CD4-positive, alpha-beta T cell treated with Interleukin-15 for 4 hours (primary cell): ENCODE measurements around the gene AKR7A2.
"Not testable (repeated sequence)": the region's sequence is repeated elsewhere in the genome, so short reads cannot be mapped to it uniquely, and the experiment has no call there.

Experiments
- DNase-seq: peaks from one replicate; pipeline ENCODE4 v3.0.0-alpha.2; 2020; ENCODE audit warnings: low spot score

AKR7A2 gene

GRCh38 chr1:19306941-19307340, 5.0 kb downstream of the AKR7A2 start:
- no peak for DNase-seq

GRCh38 chr1:19305880-19306279, 6.1 kb downstream of the AKR7A2 start:
- no peak for DNase-seq

DNA sequence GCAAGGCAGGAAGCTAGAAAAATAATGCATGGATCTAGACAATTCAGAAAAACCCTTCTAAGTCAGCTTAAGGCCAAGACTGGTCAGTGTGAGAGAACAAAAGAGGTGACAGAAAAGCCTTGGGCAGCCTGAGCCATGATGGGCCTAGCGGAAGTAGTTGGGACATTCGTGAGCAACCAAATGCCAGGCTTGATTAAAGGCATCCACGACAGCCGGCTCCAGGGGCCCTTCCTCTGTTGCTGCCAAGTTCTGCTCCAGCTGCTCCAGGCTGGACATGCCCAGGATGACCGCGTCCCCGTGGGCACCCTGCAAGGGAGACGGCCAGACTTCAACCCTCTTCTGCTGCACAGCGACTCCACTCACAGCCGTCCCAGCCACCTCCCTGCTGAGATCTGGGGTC, 7.9 kb downstream of the AKR7A2 start:
- not testable (repeated sequence) for DNase-seq

- no peak for DNase-seq
Observed at GRCh38 chr1:19300211-19300610, 11.7 kb downstream of the AKR7A2 start.

DNA sequence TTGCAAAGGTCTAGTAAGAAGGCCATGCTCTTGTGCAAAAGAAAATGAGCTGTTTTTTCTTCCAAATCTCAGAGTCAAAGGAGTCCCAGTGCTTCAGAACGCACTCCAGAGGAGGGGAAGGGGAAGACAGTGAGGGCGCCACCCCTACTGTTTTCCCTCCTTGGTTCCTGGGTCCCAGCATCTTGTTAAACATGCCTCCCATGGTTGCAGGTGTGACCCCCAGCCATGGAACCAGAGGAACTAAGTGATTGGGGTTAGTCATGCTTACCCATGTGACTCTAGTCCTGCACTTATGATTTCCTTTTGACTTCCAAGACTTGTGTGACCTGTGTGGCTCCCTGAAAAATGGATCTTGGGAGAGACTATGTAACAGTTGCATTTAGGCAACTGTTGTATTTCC, 17.3 kb downstream of the AKR7A2 start:
- no peak for DNase-seq

GRCh38 chr1:19289244-19289643, 22.7 kb downstream of the AKR7A2 start:
- no peak for DNase-seq

DNA sequence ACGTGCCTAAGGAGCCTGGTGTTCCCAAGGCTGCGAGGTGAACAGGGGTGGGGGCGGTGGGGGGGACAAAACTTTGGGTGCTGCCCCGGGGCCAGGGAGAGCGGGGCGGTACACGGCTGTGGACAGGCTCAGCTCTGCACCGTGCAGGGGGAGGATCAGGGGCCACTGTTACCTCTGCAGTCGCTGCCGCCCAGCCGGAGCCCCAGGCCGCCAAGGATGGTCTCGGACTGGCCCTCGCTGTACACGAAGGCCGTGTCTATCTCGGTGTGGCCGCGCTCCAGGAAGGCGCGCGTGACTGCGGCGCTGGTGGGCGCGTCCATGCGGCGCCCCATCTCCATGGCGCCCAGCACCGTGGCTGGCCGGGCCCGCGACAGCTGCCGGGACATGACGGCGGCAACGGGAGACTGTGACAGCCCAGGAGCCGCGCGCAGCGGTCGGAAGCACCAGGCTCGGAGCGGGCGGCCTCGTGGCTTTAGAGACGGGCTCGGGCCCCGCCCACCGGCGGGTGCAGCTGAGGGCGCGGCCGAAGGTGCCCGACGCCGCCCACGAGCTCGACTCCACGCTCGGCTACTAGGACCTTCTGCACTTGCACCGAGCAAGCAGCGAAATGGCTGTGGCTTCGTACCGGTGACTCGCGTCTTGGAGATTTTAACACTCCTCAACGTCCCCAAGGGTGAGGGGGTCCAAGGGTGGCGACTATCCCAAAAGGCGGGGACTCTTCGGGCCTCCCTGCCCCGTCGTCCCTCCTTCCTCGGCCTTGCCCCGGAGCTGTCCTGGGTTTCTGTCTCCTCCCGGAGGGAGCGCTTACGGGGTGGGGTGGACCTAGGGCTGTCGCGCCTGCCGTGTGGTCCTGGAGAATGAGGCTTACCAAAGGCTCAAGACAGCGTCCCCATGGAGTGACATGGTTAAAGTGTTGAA, 23.4 kb downstream of the AKR7A2 start, which contains the start of gene AKR7A3:
AKR7A3 (minus strand) TSS at position 447 of the 918 bp plus-strand sequence; CDS start at position 386, 61 bp downstream.
- peak; percentile 49 for DNase-seq

GRCh38 chr1:19287436-19288185, 24.3 kb downstream of the AKR7A2 start:
- no peak for DNase-seq

DNA sequence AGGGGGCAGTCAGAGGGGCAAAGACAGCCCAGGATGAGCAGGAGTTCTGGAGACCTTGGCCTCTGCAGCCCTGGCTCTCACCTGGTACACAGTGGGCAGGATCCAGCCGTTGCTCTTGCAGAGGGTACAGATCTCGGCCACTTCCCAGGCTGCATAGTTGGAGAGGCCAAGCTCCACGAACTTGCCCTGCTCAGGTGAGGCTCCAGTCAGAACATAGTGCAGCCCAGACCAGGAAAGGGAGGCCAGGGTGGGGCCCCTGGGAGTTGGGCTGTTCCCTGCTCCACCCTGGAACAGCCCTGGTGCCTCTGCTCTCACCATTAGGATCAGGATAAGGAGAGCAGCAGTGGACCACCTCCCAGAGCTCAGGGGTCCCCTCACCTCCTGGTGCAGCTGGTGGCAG, 26.1 kb downstream of the AKR7A2 start:
- DNase-seq, result not testable (repeated sequence)

GRCh38 chr1:19285366-19285765, 26.6 kb downstream of the AKR7A2 start:
- not testable (repeated sequence) for DNase-seq

DNA sequence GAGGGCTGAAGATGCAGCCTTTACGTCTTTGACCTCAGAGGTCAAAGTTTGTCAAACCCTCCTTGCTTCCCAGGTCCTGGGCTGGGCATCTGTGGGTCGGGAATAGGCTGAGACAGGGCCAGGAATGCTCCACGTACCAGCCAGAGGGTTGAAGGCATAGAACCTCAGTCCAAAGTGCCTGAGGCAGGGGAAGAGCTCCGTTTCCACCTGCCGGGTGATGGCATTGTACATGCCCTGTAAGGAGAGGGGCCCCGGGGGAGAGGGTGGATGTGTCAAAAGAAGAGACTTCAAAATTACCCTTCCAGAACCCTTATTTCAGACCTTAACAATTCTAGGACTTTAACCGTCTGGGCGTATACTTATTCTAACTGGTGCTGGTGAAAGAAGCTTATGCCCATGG, 27.1 kb downstream of the AKR7A2 start:
- DNase-seq, result no peak

- DNase-seq, result no peak
Observed at GRCh38 chr1:19283891-19284290, 28.1 kb downstream of the AKR7A2 start.

DNA sequence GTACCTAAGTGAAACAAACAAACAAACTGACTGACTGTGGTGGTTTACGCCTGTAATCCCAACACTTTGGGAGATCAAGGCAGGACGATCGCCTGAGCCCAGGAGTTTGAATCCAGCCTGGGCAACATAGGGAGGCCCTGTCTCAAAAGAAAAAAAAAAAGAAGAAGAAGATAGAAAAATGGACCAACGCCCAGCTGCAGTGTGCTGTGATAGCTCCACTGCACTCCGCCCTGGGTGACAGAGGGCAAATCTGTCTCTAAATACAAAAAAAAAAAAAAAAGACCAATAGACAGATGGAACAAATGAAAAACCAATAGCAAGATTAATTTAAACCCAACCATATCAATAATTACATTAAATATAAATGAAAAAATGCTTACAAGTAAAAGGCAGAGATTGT, 37.3 kb downstream of the AKR7A2 start:
- no peak for DNase-seq

DNA sequence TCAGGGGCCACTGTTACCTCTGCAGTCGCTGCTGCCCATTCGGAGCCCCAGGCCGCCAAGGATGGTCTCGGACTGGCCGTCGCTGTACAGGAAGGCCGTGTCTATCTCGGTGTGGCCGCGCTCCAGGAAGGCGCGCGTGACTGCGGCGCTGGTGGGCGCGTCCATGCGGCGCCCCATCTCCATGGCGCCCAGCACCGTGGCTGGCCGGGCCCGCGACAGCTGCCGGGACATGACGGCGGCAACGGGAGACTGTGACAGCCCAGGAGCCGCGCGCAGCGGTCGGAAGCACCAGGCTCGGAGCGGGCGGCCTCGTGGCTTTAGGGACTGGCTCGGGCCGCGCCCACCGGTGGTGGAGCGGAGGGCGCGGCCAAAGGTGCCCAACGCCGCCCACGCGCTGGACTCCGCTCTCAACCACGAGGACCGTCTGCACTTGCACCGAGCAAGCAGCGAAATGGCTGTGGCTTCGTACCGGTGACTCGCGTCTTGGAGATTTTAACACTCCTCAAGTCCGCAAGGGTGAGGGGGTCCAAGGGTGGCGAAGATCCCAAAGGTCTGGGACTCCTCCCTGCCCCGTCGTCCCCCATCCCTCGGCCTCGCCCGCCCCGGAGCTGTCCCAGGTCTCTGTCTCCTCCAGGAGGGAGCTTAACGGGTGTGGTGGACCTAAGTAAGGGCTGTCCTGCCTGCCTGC, 38.0 kb downstream of the AKR7A2 start:
- not testable (repeated sequence) for DNase-seq

GRCh38 chr1:19273106-19273843, 38.7 kb downstream of the AKR7A2 start:
- no peak for DNase-seq

GRCh38 chr1:19272064-19272463, 39.9 kb downstream of the AKR7A2 start:
- no peak for DNase-seq

- DNase-seq, result not testable (repeated sequence)
Observed at GRCh38 chr1:19270343-19270730, 41.6 kb downstream of the AKR7A2 start.

DNA sequence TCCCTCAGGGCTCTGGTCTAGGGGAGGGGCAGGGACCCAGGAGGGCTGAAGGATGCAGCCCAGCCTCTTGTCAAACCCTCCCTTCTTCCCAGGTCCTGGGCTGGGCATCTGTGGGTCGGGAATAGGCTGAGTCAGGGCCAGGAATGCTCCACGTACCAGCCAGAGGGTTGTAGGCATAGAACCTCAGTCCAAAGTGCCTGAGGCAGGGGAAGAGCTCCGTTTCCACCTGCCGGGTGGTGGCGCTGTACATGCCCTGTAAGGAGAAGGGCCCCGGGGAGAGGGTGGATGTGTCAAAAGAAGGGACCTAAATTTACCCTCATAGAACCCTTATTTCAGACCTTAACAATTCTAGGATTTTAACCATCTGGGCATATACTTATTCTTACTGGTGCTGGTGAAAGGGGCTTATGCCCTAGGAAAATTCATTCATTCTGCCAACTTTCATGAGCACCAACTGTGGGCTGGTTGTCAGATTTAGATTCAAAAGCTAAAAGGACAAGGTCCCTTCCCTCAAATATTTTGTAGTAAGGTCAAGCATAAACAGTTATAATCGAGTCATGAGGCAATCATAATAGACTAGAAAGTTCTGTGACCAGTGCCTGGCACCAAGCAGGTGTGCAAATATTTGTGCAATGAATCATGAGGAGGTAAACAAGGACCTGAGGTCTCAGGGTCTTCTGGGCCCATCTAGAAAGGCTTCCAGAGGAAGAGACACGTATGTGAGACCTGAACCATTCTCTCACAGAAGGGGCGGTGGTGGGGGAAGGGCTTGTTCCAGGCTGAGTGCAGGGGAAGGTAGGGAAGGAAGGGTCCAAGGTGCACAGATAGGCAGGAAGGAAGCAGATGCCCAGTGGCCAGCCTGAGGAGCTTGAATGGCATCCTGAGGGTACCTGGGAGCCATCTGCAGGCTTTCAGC, 42.3 kb downstream of the AKR7A2 start:
- not testable (repeated sequence) for DNase-seq

DNA sequence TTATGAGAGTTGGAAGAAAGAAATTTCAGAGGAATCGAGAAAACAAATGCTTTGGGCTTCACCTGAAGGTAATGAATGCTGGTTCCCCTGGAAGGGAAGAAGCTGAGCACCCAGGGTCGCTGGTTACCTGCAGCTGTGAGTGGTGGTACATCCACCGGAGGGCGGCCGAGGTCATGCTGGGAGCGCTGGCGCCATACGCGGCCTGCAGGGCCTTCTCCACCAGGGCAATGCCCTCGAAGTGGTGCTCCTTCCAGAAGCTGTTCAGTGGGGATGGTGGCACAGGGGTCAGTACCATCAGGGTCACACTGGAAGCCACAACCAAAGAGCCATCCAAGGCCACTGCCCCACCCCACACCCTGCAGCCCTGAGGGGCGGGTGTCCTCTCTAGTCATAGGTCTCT, 43.5 kb downstream of the AKR7A2 start:
- DNase-seq, result no peak

DNA sequence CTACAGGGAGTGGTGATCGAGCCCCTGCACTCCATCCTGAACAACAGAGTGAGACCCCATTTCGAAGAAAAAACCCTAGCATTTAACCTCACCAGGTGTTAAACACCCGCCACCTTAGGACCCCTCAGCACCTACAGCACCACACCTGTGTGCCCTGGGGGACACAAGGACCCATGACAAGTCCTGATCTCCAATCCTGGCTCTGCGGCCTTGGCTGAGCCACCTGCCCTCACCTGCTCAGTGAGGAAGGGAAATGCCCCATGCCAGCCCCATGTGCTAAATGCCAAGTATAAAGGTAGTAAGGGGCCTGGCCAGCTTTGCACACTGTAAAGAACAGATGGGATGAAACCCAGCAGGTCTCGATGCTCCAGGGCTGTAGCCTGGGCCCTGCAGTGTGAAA, 49.2 kb downstream of the AKR7A2 start:
- no peak for DNase-seq

GRCh38 chr1:19262047-19262446, 49.9 kb downstream of the AKR7A2 start:
- DNase-seq, result no peak
